Peyer's patch (tissue), 4 donors: ENCODE results near the gene PPP2R1B. TPM values are rescaled to one million over a fixed set of nuclear protein-coding genes. Genes with fewer than 3 reads are reported as not detected.

Experiments used
- DNase-seq, 3 donors: peaks; one replicate each; pipeline ENCODE4 v3.0.0-alpha.2; 2017 to 2019
- H3K27ac ChIP-seq, 4 donors: fragments of 200-600 bp; sonication (generic); one replicate each; pipeline ENCODE4 v1.5.1; 2016 to 2019
- H3K27me3 ChIP-seq, 2 donors: fragments of 200-600 bp; sonication (generic); one replicate each; pipeline ENCODE4 v1.5.1; 2019
- H3K36me3 ChIP-seq, 3 donors: fragments of 200-600 bp; sonication (generic); one replicate each; pipeline ENCODE4 v1.5.1; 2016 to 2019
- H3K4me1 ChIP-seq, 4 donors: fragments of 200-600 bp; sonication (generic); one replicate each; pipeline ENCODE4 v1.5.1; 2016 to 2019
- H3K4me3 ChIP-seq, 4 donors: fragments of 200-600 bp; sonication (generic); 1 replicate in 3 of 4; 2 replicates in 1 of 4; pipeline ENCODE4 v1.5.1; 2016 to 2019; ENCODE audit warnings: mild to moderate bottlenecking in 1 of 4
- H3K9me3 ChIP-seq, 4 donors: fragments of 200-600 bp; sonication (generic); one replicate each; pipeline ENCODE4 v1.5.1; 2016 to 2019; ENCODE audit warnings: mild to moderate bottlenecking in 1 of 4
- POLR2A ChIP-seq, 2 donors: fragments of 450-650 bp; IDR thresholded peaks; one replicate each; pipeline ENCODE4 v1.5.1; 2017; ENCODE audit warnings: antibody characterized with exemption in 2 of 2, mild to moderate bottlenecking in 2 of 2, moderate library complexity in 2 of 2
- total RNA-seq, 4 donors: library from RNA; depleted of rRNA; stranded (reverse); fragments of >200 nt; gene quantifications; one replicate each; pipeline ENCODE4 v1.1.0, GENCODE V29; 2016
- TF ChIP-seq, protein P1 (sequence below), 6 experiments: fragments of 450-650 bp in 4 of 6; fragments of 200-600 bp in 2 of 6; sonication (generic) in 1 of 6; IDR thresholded peaks; one replicate each; pipeline ENCODE4 v1.5.1; 2017 to 2019; ENCODE audit warnings: antibody characterized with exemption in 6 of 6, mild to moderate bottlenecking in 3 of 6, moderate library complexity in 1 of 6

PPP2R1B gene
- total RNA-seq, 4 donors from 2014 or later = 25.6 to 51.8 (median 41.7) TPM

DNA sequence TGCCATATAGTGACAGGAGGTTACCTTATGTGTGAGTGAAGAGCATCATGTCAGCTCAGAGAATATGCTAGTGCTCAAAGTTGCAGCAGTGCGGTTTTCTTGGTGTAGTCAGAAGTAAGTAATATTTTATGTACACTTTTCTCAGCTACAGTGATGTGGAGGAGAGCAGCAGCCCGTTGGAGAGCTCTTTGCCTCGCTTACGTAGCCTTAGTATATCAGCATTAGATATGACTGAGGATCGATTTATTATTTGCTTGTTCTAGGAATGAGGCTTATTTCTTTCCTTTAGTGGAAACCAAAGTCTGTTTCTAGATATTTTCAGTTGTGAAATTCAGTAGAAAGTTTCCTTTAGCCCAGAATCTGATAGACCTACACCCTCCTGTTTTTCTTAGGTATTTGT, 63.6 kb downstream of the PPP2R1B start:
- Histone ChIP-seq H3K4me3 (no peak overlapping the region), H3K4me1 (peaks cover 0 to 7% (median 0%) of the 10 kb centered on the region in 4 donors), H3K27ac (no peak overlapping the region), H3K36me3 (peaks cover 0 to 53% (median 0%) of the 10 kb centered on the region in 3 donors), H3K27me3 (no peaks in the 10 kb centered on the region), H3K9me3 (no peaks in the 10 kb centered on the region)
- DNase-seq = no peak
- no peak for TF ChIP-seq POLR2A (IDR thresholded peaks at IDR 0.05)

DNA sequence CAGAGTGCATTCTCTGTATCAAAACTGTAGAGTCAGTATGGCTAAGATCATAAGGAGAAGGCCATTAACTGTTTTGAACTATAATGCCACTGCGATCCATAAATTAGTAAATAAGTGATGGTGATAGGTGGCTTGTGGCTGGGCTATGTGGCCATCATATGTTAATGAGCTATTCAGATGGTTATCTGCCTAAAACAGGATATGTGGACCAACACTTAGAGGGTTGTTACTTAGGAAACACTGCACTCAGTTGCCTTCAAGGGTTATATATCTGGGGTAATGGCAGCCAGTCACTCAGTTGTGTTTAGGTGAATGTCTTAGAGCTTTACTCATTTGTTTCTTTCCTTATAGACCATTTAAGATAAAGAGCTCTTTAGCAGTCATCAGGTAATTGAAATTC, 66.0 kb downstream of the PPP2R1B start:
- TF ChIP-seq, protein P1, sequence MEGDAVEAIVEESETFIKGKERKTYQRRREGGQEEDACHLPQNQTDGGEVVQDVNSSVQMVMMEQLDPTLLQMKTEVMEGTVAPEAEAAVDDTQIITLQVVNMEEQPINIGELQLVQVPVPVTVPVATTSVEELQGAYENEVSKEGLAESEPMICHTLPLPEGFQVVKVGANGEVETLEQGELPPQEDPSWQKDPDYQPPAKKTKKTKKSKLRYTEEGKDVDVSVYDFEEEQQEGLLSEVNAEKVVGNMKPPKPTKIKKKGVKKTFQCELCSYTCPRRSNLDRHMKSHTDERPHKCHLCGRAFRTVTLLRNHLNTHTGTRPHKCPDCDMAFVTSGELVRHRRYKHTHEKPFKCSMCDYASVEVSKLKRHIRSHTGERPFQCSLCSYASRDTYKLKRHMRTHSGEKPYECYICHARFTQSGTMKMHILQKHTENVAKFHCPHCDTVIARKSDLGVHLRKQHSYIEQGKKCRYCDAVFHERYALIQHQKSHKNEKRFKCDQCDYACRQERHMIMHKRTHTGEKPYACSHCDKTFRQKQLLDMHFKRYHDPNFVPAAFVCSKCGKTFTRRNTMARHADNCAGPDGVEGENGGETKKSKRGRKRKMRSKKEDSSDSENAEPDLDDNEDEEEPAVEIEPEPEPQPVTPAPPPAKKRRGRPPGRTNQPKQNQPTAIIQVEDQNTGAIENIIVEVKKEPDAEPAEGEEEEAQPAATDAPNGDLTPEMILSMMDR (IDR thresholded peaks at IDR 0.05) = no peak
- no peak for TF ChIP-seq POLR2A (IDR thresholded peaks at IDR 0.05)
- Histone ChIP-seq H3K36me3 (peaks cover 0 to 38% (median 0%) of the 10 kb centered on the region in 3 donors), H3K4me3 (no peak overlapping the region), H3K9me3 (no peaks in the 10 kb centered on the region), H3K27ac (no peak overlapping the region), H3K4me1 (no peaks in the 10 kb centered on the region), H3K27me3 (no peaks in the 10 kb centered on the region)
- no peak for DNase-seq

DNA sequence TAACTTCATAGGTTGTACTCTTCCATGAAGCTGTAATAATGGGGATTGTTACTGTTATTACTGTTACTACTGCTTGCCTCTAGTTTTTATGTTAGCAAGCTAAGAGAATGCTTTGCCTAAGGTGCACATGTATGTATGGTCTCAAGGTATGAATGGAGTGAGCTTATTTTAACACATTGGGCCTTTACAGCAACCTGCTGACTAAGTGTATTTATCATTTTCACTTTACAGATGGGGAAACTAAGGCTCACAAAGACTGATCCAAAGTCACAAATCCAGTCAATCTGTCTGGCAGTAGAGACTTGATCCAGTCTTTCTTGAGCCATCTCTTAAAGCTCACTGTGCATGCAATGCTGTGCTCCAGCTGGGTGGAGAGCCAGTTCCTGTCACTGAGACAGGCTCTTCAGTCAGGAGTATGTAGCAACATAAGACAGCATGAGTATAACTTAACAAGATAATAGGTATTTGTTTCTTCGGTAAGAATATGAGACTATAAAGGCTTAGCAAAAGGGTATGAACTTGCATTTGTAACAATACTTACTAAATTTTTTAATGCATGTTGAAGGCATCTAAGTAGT, 66.5 kb downstream of the PPP2R1B start:
- peaks cover 0 to 3% (median 0%) of the 10 kb centered on the region in 4 donors for H3K4me1 ChIP-seq
- H3K9me3 ChIP-seq = no peaks in the 10 kb centered on the region
- peaks cover 0 to 33% (median 0%) of the 10 kb centered on the region in 3 donors for H3K36me3 ChIP-seq
- H3K27ac ChIP-seq = no peak overlapping the region
- no peak for TF ChIP-seq POLR2A (IDR thresholded peaks at IDR 0.05)
- TF ChIP-seq, protein P1 (IDR thresholded peaks at IDR 0.05) = no peak
- no peak for DNase-seq
- no peak overlapping the region for H3K4me3 ChIP-seq
- H3K27me3 ChIP-seq = no peaks in the 10 kb centered on the region

DNA sequence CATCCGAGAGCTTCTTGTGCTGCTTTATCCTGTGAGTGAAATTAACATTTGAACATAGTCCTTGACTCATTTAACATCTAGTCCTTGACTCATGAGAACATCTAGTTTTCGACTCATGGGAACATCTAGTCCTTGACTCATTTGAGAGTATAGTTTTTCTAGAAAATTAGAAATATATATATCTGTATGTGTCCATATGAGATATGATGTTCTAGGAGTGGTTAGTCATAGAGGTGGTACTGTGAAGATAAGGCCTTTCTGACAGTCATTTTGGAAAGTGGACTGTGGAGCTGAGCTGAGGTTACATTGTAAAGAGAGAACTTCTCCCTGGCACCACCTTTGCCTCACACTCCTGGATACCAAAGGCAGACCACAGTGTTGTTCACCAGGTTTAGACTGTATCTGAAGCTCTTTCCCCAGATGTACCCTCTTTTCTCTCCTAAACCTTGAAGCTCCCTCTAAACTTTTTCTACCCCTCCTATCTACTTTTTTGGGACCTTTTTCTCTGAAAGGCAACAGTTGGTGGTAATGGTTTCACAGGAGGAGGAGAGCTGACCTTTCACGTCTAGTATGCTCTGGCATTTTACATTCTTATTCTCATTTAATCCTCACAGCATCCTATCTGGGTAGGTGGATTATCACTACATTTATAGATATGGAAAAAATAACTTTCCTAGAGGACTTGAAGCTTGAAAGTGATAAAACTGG, 67.2 kb downstream of the PPP2R1B start:
- Histone ChIP-seq H3K9me3 (no peaks in the 10 kb centered on the region), H3K27me3 (no peaks in the 10 kb centered on the region), H3K36me3 (peaks cover 0 to 27% (median 0%) of the 10 kb centered on the region in 3 donors), H3K4me1 (peaks cover 0 to 9% (median 0%) of the 10 kb centered on the region in 4 donors), H3K4me3 (no peak overlapping the region), H3K27ac (no peak overlapping the region)
- no peak for DNase-seq
- TF ChIP-seq POLR2A (IDR thresholded peaks at IDR 0.05) = no peak
- TF ChIP-seq, protein P1 (IDR thresholded peaks at IDR 0.05) = no peak

DNA sequence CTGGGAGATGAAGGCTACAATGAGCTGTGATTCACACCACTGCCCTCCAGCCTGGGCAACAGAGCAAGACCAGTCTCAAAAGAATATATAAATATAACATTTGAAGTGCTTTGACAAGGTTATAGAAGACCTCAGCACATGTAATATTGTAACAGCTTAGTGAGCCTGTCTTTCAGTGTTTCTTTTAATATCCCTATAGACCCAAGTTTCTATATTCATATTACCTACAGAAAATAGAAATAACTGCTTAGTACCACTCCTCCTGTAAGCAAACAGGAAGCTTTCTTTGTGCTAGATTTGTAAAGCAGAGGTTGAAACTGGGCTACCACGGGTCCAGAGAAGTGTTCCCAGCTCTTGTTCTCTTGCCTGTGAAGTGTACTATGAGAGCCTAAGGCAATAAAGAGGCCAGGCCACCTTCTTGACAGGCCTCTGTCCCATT, 68.2 kb downstream of the PPP2R1B start:
- TF ChIP-seq POLR2A (IDR thresholded peaks at IDR 0.05) = no peak
- TF ChIP-seq, protein P1 (IDR thresholded peaks at IDR 0.05) = no peak
- Histone ChIP-seq H3K36me3 (peaks cover 0 to 16% (median 0%) of the 10 kb centered on the region in 3 donors), H3K4me3 (no peak overlapping the region), H3K4me1 (peaks cover 0 to 10% (median 0%) of the 10 kb centered on the region in 4 donors), H3K9me3 (no peaks in the 10 kb centered on the region), H3K27me3 (no peaks in the 10 kb centered on the region), H3K27ac (no peak overlapping the region)
- DNase-seq = no peak

DNA sequence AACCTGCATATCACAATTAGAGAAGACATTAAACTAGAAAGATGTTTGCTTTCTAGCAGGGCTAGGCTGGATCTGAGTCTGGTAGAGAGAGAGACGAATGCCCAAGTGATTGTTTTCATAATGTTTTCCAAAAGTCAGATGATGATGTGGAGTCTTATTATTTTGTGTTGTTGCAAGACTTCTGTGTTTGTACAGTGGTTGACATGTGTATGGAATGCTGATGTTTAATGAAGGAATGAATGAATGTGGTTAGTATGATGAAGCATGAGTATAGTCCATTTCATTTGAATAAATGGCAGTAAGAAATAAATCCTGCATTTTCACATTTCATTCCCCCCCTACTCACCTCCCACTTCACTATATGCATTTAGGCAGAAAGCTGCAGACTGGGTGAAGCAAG, 69.6 kb downstream of the PPP2R1B start:
- DNase-seq = no peak
- Histone ChIP-seq H3K9me3 (no peaks in the 10 kb centered on the region), H3K36me3 (peaks cover 0 to 9% (median 0%) of the 10 kb centered on the region in 3 donors), H3K27me3 (no peaks in the 10 kb centered on the region), H3K4me3 (no peak overlapping the region), H3K4me1 (peaks cover 0 to 10% (median 0%) of the 10 kb centered on the region in 4 donors), H3K27ac (no peak overlapping the region)
- no peak for TF ChIP-seq POLR2A (IDR thresholded peaks at IDR 0.05)
- TF ChIP-seq, protein P1 (IDR thresholded peaks at IDR 0.05) = no peak
